ENCODE data around the gene YEATS2. TPM values are rescaled to one million over a fixed set of nuclear protein-coding genes. Genes with fewer than 3 reads are reported as not detected.

The YEATS2 gene
- total RNA-seq, 2 experiments from 2014 or later = 68.2 to 77.2 TPM

DNA sequence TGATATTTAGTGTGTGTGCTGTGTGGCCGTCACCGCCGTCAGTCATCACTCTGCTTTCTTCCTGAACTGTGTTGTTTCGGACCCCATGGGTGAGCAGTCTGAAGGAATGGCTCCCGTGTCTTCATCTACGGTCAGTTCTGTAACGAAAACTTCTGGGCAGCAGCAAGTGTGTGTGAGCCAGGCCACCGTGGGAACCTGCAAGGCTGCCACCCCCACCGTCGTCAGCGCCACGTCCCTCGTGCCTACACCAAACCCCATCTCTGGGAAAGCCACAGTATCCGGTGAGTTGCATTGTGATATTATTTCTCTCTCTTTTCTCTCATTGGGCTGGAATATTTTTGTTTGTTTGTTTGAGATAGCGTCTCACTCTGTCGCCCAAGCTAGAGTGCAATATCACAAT, 93.1 kb downstream of the YEATS2 start:
- H3K4me2 ChIP-seq (ENCODE audit: low read length) = no peak overlapping the region
- H3K36me3 ChIP-seq (ENCODE audit: insufficient read depth, low read length) = peaks cover 97% of the 10 kb centered on the region
- H3K27ac ChIP-seq (ENCODE audit: low read depth, low read length, poor library complexity, severe bottlenecking) = no peak overlapping the region
- H3K4me3 ChIP-seq (ENCODE audit: low read depth, low read length, poor library complexity, severe bottlenecking) = no peak overlapping the region
- intact Hi-C loops (cut with micrococcal nuclease; ENCODE audit: unreplicated experiment) = no loop called here
- H3K79me2 ChIP-seq (ENCODE audit: insufficient read depth, low read depth, low read length) = no peaks in the 10 kb centered on the region
- no peaks in the 10 kb centered on the region for H3K9me2 ChIP-seq (ENCODE audit: insufficient read depth, low read length)
- ChIA-PET POLR2A (interaction anchor here (0.7 kb wide), 1 partner anchor 24 kb away, joined by 6 read pairs; no protein-coding TSS in a partner anchor), CTCF (ENCODE audit: unreplicated experiment) (interaction anchor here (0.6 kb wide), 1 partner anchor 46 kb away, joined by 3 read pairs; no protein-coding TSS in a partner anchor)
- no peak overlapping the region for H2AFZ ChIP-seq (ENCODE audit: low read length)
- H4K20me1 ChIP-seq (ENCODE audit: insufficient read depth, low read length) = no peaks in the 10 kb centered on the region
- no peak for DNase-seq (ENCODE audit: low spot score)
- TF ChIP-seq EZH2phosphoT487 (IDR thresholded peaks at IDR 0.05; ENCODE audit: borderline replicate concordance, low read depth, low read length) = no peak
- TF ChIP-seq, protein P1, sequence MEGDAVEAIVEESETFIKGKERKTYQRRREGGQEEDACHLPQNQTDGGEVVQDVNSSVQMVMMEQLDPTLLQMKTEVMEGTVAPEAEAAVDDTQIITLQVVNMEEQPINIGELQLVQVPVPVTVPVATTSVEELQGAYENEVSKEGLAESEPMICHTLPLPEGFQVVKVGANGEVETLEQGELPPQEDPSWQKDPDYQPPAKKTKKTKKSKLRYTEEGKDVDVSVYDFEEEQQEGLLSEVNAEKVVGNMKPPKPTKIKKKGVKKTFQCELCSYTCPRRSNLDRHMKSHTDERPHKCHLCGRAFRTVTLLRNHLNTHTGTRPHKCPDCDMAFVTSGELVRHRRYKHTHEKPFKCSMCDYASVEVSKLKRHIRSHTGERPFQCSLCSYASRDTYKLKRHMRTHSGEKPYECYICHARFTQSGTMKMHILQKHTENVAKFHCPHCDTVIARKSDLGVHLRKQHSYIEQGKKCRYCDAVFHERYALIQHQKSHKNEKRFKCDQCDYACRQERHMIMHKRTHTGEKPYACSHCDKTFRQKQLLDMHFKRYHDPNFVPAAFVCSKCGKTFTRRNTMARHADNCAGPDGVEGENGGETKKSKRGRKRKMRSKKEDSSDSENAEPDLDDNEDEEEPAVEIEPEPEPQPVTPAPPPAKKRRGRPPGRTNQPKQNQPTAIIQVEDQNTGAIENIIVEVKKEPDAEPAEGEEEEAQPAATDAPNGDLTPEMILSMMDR (conservative IDR thresholded peaks at IDR 0.05; ENCODE audit: low read length) = no peak
- H3K9me3 ChIP-seq (ENCODE audit: low read length) = no peaks in the 10 kb centered on the region
- BruUV-seq (replicated peaks) = no TSS peak
- no peaks in the 10 kb centered on the region for H3K4me1 ChIP-seq (ENCODE audit: insufficient read depth, low read length, poor library complexity, severe bottlenecking)

DNA sequence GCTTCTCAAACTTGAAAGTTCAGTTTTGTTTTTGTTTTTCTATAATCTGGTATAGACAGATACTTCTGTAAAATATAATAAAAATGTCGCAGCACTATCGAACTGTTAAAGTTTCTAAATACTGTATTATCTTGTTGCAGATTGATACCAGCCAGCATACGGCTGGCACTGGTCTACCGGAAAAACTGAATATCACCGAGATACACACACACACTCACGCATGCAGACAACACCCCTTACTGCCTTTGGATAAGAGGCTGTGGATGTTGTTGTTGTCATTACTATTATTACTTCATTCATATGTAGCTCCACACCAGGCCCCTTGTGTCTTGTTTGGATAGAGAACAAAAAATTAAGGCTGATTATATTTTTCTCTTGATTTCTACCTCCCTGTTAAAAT, 95.4 kb downstream of the YEATS2 start:
- Histone ChIP-seq H4K20me1 (ENCODE audit: insufficient read depth, low read length) (no peaks in the 10 kb centered on the region), H2AFZ (ENCODE audit: low read length) (no peak overlapping the region), H3K4me3 (ENCODE audit: low read depth, low read length, poor library complexity, severe bottlenecking) (no peak overlapping the region), H3K27ac (ENCODE audit: low read depth, low read length, poor library complexity, severe bottlenecking) (no peak overlapping the region), H3K9me2 (ENCODE audit: insufficient read depth, low read length) (no peaks in the 10 kb centered on the region), H3K79me2 (ENCODE audit: insufficient read depth, low read depth, low read length) (no peaks in the 10 kb centered on the region), H3K4me2 (ENCODE audit: low read length) (no peak overlapping the region), H3K4me1 (ENCODE audit: insufficient read depth, low read length, poor library complexity, severe bottlenecking) (no peaks in the 10 kb centered on the region), H3K36me3 (ENCODE audit: insufficient read depth, low read length) (peaks cover 96% of the 10 kb centered on the region), H3K9me3 (ENCODE audit: low read length) (no peaks in the 10 kb centered on the region)
- POLR2A ChIA-PET = interaction anchor here (0.7 kb wide), 1 partner anchor 55 kb away, joined by 3 read pairs; no protein-coding TSS in a partner anchor
- no peak for TF ChIP-seq EZH2phosphoT487 (IDR thresholded peaks at IDR 0.05; ENCODE audit: borderline replicate concordance, low read depth, low read length)
- TF ChIP-seq, protein P1 (conservative IDR thresholded peaks at IDR 0.05; ENCODE audit: low read length) = no peak
- no peak for DNase-seq (ENCODE audit: low spot score)
- CTCF ChIA-PET (ENCODE audit: unreplicated experiment) = no interaction called here
- intact Hi-C loops (cut with micrococcal nuclease; ENCODE audit: unreplicated experiment) = no loop called here
- BruUV-seq (replicated peaks) = no TSS peak

DNA sequence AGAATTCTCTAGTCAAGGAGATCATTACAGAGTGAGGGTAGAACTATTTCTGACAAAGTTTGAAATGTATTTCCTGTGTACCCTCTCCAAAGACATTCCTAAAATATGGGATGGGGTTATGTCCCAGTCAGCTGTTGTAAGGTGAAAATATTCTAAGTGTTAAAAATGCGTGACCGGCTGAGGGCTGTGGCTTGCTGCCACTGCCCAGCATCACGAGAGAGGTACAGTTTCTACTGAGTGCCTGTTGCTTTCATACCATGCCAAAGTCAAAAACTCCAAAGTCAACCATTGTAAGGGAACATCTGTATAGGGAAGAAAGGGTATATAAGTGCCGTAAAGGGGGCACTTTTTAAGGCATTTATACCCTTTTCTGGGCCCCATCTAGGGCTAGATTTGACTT, 96.9 kb downstream of the YEATS2 start:
- no peak overlapping the region for H2AFZ ChIP-seq (ENCODE audit: low read length)
- CTCF ChIA-PET (ENCODE audit: unreplicated experiment) = no interaction called here
- no peak overlapping the region for H3K27ac ChIP-seq (ENCODE audit: low read depth, low read length, poor library complexity, severe bottlenecking)
- intact Hi-C loops (cut with micrococcal nuclease; ENCODE audit: unreplicated experiment) = no loop called here
- H4K20me1 ChIP-seq (ENCODE audit: insufficient read depth, low read length) = no peaks in the 10 kb centered on the region
- H3K4me3 ChIP-seq (ENCODE audit: low read depth, low read length, poor library complexity, severe bottlenecking) = no peak overlapping the region
- POLR2A ChIA-PET = interaction anchor here (0.7 to 1.7 kb wide), 2 partner anchors 21 to 40 kb away, joined by 3 to 10 read pairs; no protein-coding TSS in a partner anchor
- no peaks in the 10 kb centered on the region for H3K9me3 ChIP-seq (ENCODE audit: low read length)
- no peak for DNase-seq (ENCODE audit: low spot score)
- TF ChIP-seq EZH2phosphoT487 (IDR thresholded peaks at IDR 0.05; ENCODE audit: borderline replicate concordance, low read depth, low read length) = no peak
- TF ChIP-seq, protein P1 (conservative IDR thresholded peaks at IDR 0.05; ENCODE audit: low read length) = no peak
- H3K4me2 ChIP-seq (ENCODE audit: low read length) = no peak overlapping the region
- TSS peak; percentile 40 for BruUV-seq (replicated peaks)
- H3K9me2 ChIP-seq (ENCODE audit: insufficient read depth, low read length) = no peaks in the 10 kb centered on the region
- H3K79me2 ChIP-seq (ENCODE audit: insufficient read depth, low read depth, low read length) = no peaks in the 10 kb centered on the region
- no peaks in the 10 kb centered on the region for H3K4me1 ChIP-seq (ENCODE audit: insufficient read depth, low read length, poor library complexity, severe bottlenecking)
- peaks cover 97% of the 10 kb centered on the region for H3K36me3 ChIP-seq (ENCODE audit: insufficient read depth, low read length)

All from OCI-LY7 (cell line).